Liver (tissue), 3 donors: ENCODE data around the gene VPS39.

ENCODE experiments used
- CTCF ChIP-seq: fragments of 150-350 bp; IDR thresholded peaks from 2 replicates; pipeline ENCODE4 v1.5.1; 2017; ENCODE audit warnings: improper control_type of control experiment, low read depth, low read length; ENCODE audit not compliant: missing input control
- JUND ChIP-seq, 2 donors: IDR thresholded peaks; 2 replicates each; pipeline ENCODE4 v1.6.1; 2016; ENCODE audit warnings: antibody characterized with exemption in 2 of 2
- MAX ChIP-seq: IDR thresholded peaks from 2 replicates; pipeline ENCODE4 v1.6.1; 2016; ENCODE audit warnings: antibody characterized with exemption
- REST ChIP-seq: IDR thresholded peaks from 2 replicates; pipeline ENCODE4 v1.6.1; 2016; ENCODE audit warnings: antibody characterized with exemption, mild to moderate bottlenecking
- YY1 ChIP-seq: IDR thresholded peaks from 2 replicates; pipeline ENCODE4 v1.6.1; 2016; ENCODE audit warnings: antibody characterized with exemption, mild to moderate bottlenecking
- donor health status: healthy.
- donor health status: healthy.

- no peak for TF ChIP-seq CTCF
- no peak for TF ChIP-seq YY1
- no peak for TF ChIP-seq JUND (IDR thresholded peaks at IDR 0.05)
- no peak for TF ChIP-seq MAX
- TF ChIP-seq REST, result no peak
Observed at GRCh38 chr15:42233107-42233506, 25.0 kb upstream of the VPS39 start.
